Progenitor cell of endocrine pancreas (in vitro differentiated cells): ENCODE measurements around the gene BOK. TPM values are rescaled to one million over a fixed set of nuclear protein-coding genes. Genes with fewer than 3 reads are reported as not detected.
"Not testable (repeated sequence)": the region's sequence is repeated elsewhere in the genome, so short reads cannot be mapped to it uniquely, and the experiment has no call there.

Experiments
- DNase-seq: peaks from one replicate; pipeline ENCODE4 v3.0.0; 2021; ENCODE audit warnings: low spot score; ENCODE audit not compliant: unreplicated experiment
- H3K27ac Mint-ChIP-seq: 2 replicates; pipeline ENCODE4 v1.8.0; 2021; ENCODE audit warnings: mild to moderate bottlenecking, moderate library complexity, mixed read lengths
- H3K27me3 Mint-ChIP-seq: 2 replicates; pipeline ENCODE4 v1.8.0; 2021; ENCODE audit warnings: mixed read lengths
- H3K36me3 Mint-ChIP-seq: 2 replicates; pipeline ENCODE4 v1.8.0; 2022; ENCODE audit warnings: mixed read lengths; ENCODE audit not compliant: insufficient read depth
- H3K4me1 Mint-ChIP-seq: 2 replicates; pipeline ENCODE4 v1.8.0; 2021; ENCODE audit warnings: low read depth, mixed read lengths
- H3K4me3 Mint-ChIP-seq: 2 replicates; pipeline ENCODE4 v1.8.0; 2021; ENCODE audit warnings: low read depth, mild to moderate bottlenecking, moderate library complexity, mixed read lengths
- H3K9me3 Mint-ChIP-seq: 2 replicates; pipeline ENCODE4 v1.8.0; 2021; ENCODE audit warnings: low read depth, mixed read lengths
- CTCF ChIP-seq: fragments of 200-600 bp; sonication (generic); IDR thresholded peaks from one replicate; pipeline ENCODE4 v1.5.0; 2021; ENCODE audit warnings: antibody characterized with exemption, mild to moderate bottlenecking; ENCODE audit not compliant: unreplicated experiment
- total RNA-seq: library from RNA; stranded (reverse); gene quantifications from 2 replicates; pipeline ENCODE4 v1.2.1, GENCODE V29; 2021

The BOK gene
- total RNA-seq, 1 donor from 2014 or later = 8.0 TPM

GRCh38 chr2:241579281-241579680 lies 20.7 kb downstream of the BOK start:
- Mint-ChIP-seq H3K4me3 (no peak overlapping the region), H3K4me1 (no peaks in the 10 kb centered on the region), H3K27me3 (no peaks in the 10 kb centered on the region), H3K9me3 (peaks cover 18% of the 10 kb centered on the region), H3K36me3 (peaks cover 50% of the 10 kb centered on the region), H3K27ac (no peak overlapping the region)
- TF ChIP-seq CTCF = no peak
- no peak for DNase-seq

GRCh38 chr2:241582328-241582727 lies 23.8 kb downstream of the BOK start:
- no peaks in the 10 kb centered on the region for H3K4me1 Mint-ChIP-seq
- no peak for DNase-seq
- peaks cover 76% of the 10 kb centered on the region for H3K36me3 Mint-ChIP-seq
- H3K27ac Mint-ChIP-seq = no peak overlapping the region
- no peak for TF ChIP-seq CTCF
- no peaks in the 10 kb centered on the region for H3K27me3 Mint-ChIP-seq
- H3K9me3 Mint-ChIP-seq = peaks cover 42% of the 10 kb centered on the region
- no peak overlapping the region for H3K4me3 Mint-ChIP-seq

GRCh38 chr2:241582806-241583205 lies 24.3 kb downstream of the BOK start:
- H3K9me3 Mint-ChIP-seq = peaks cover 42% of the 10 kb centered on the region

GRCh38 chr2:241584436-241584835 lies 25.9 kb downstream of the BOK start:
- no peaks in the 10 kb centered on the region for H3K27me3 Mint-ChIP-seq
- no peak overlapping the region for H3K4me3 Mint-ChIP-seq
- no peak for TF ChIP-seq CTCF
- peaks cover 73% of the 10 kb centered on the region for H3K36me3 Mint-ChIP-seq
- peaks cover 51% of the 10 kb centered on the region for H3K9me3 Mint-ChIP-seq
- peak overlapping the region; percentile 69 for H3K27ac Mint-ChIP-seq
- no peaks in the 10 kb centered on the region for H3K4me1 Mint-ChIP-seq
- DNase-seq = no peak

More at GRCh38 chr2:241582806-241583205, 24.3 kb downstream of the BOK start:
- no peak overlapping the region for H3K4me3 Mint-ChIP-seq
- H3K27me3 Mint-ChIP-seq = no peaks in the 10 kb centered on the region
- H3K36me3 Mint-ChIP-seq = peaks cover 78% of the 10 kb centered on the region
- DNase-seq = no peak
- H3K27ac Mint-ChIP-seq = no peak overlapping the region
- no peaks in the 10 kb centered on the region for H3K4me1 Mint-ChIP-seq
- no peak for TF ChIP-seq CTCF

- H3K9me3 Mint-ChIP-seq = peaks cover 50% of the 10 kb centered on the region
Measured at GRCh38 chr2:241586564-241587264, 28.2 kb downstream of the BOK start.

GRCh38 chr2:241589863-241590262 lies 31.3 kb downstream of the BOK start:
- peaks cover 30% of the 10 kb centered on the region for H3K9me3 Mint-ChIP-seq
- not testable (repeated sequence) for DNase-seq, H3K4me3 Mint-ChIP-seq, H3K4me1 Mint-ChIP-seq, H3K27ac Mint-ChIP-seq, H3K27me3 Mint-ChIP-seq
- peaks cover 40% of the 10 kb centered on the region for H3K36me3 Mint-ChIP-seq

More at GRCh38 chr2:241586564-241587264, 28.2 kb downstream of the BOK start:
- Mint-ChIP-seq H3K27me3 (no peaks in the 10 kb centered on the region), H3K36me3 (peaks cover 64% of the 10 kb centered on the region), H3K4me1 (no peaks in the 10 kb centered on the region), H3K27ac (no peak overlapping the region), H3K4me3 (no peak overlapping the region)
- no peak for TF ChIP-seq CTCF
- DNase-seq = no peak

- not testable (repeated sequence) for H3K27ac Mint-ChIP-seq, DNase-seq, H3K4me3 Mint-ChIP-seq, H3K4me1 Mint-ChIP-seq, H3K27me3 Mint-ChIP-seq
- peaks cover 23% of the 10 kb centered on the region for H3K9me3 Mint-ChIP-seq
- peaks cover 32% of the 10 kb centered on the region for H3K36me3 Mint-ChIP-seq
Measured at GRCh38 chr2:241590496-241591455, 32.2 kb downstream of the BOK start.
